GM20000 (cell line): ENCODE data around the gene TMEM248.
"Not testable (repeated sequence)": the region's sequence is repeated elsewhere in the genome, so short reads cannot be mapped to it uniquely, and the experiment has no call there.

Source experiments
- DNase-seq: peaks from one replicate; pipeline ENCODE4 v3.0.0; 2012; ENCODE audit warnings: low spot score
- TF ChIP-seq, protein P1 (sequence below): IDR thresholded peaks from 2 replicates; pipeline ENCODE4 v1.5.1; 2012; ENCODE audit warnings: mild to moderate bottlenecking, control low read depth; ENCODE audit errors: extremely low read depth, missing control alignments

The TMEM248 gene

DNA sequence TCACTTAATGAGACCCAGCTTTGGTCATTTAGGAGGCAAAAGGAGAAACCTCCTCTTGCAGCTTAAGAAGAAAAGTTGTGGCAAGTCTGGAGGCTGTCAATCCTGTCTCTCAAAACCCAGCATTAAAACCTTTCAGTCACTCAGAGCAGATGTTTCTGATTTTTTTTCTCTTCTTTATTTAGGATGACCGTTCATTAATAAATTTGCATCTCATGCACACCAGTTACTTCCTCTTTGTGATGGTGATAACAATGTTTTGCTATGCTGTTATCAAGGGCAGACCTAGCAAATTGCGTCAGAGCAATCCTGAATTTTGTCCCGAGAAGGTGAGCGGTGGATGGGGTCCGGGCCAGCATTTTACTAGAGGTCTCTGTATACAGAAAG, 32.0 kb downstream of the TMEM248 start:
- DNase-seq: no peak
- TF ChIP-seq, protein P1, sequence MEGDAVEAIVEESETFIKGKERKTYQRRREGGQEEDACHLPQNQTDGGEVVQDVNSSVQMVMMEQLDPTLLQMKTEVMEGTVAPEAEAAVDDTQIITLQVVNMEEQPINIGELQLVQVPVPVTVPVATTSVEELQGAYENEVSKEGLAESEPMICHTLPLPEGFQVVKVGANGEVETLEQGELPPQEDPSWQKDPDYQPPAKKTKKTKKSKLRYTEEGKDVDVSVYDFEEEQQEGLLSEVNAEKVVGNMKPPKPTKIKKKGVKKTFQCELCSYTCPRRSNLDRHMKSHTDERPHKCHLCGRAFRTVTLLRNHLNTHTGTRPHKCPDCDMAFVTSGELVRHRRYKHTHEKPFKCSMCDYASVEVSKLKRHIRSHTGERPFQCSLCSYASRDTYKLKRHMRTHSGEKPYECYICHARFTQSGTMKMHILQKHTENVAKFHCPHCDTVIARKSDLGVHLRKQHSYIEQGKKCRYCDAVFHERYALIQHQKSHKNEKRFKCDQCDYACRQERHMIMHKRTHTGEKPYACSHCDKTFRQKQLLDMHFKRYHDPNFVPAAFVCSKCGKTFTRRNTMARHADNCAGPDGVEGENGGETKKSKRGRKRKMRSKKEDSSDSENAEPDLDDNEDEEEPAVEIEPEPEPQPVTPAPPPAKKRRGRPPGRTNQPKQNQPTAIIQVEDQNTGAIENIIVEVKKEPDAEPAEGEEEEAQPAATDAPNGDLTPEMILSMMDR: no peak

GRCh38 chr7:66957595-66958290, 36.7 kb downstream of the TMEM248 start:
- DNase-seq: no peak
- TF ChIP-seq, protein P1: no peak

- DNase-seq: no peak
Measured at GRCh38 chr7:66958538-66959350, 37.7 kb downstream of the TMEM248 start.

DNA sequence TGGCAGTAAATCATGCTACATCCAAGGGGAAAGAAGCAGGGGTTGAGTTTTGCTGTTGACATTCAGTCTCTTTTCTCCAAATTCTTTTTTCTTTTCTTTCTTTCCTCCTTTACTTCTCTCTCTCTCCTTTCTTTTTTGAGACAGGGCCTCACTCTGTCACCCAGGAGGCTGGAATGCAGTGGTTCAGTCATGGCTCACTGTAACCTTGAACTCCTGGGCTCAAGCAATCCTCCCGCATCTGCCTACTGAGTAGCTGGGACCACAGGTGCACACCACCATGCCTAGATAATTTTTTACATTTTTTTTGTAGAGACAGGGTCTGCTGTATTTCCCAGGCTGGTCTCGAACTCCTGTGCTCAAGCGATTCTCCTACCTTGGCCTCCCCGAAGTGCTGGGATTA, 39.2 kb downstream of the TMEM248 start:
- TF ChIP-seq, protein P1: no peak
- no peak for DNase-seq

More at GRCh38 chr7:66958538-66959350, 37.7 kb downstream of the TMEM248 start:
- TF ChIP-seq, protein P1: no peak

GRCh38 chr7:66961096-66961495, 40.1 kb downstream of the TMEM248 start:
- TF ChIP-seq, protein P1: no peak
- no peak for DNase-seq

DNA sequence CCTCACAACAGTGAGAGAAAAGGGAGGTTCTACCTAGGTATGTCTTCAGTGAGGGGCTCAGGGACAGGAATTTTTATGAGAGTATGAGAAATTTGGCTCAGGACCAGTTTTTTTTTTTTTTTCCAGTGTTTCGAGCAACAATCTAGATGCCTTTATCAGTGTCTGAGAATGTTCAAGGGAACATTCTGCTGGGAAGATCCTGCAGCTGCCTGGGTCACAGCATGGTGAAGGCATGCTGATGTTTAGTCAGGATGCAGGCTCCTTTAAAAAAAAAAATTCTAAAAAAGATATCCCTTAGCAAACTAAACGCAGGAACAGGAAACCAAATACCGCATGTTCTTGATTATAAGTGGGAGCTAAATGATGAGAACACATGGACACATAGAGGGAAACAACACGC, 43.4 kb downstream of the TMEM248 start:
- TF ChIP-seq, protein P1: no peak
- DNase-seq: no peak

- DNase-seq: no peak
- TF ChIP-seq, protein P1: no peak
Measured at GRCh38 chr7:66967029-66967428, 46.0 kb downstream of the TMEM248 start.

GRCh38 chr7:66969001-66969400, 48.0 kb downstream of the TMEM248 start:
- DNase-seq: not testable (repeated sequence)
